ENCODE measurements around the gene TAOK3. TPM values are rescaled to one million over a fixed set of nuclear protein-coding genes. Genes with fewer than 3 reads are reported as not detected.

TAOK3 gene
- total and polyA plus RNA-seq, 12 donors: 10.7 to 55.3 (median 29.8) TPM

GRCh38 chr12:118145113-118145797 lies 227.5 kb downstream of the TAOK3 start:
- H3K9me3 ChIP-seq (replicated peaks in 1 of 3): no peaks in the 10 kb centered on the region
- intact Hi-C loops (cut with DNase I): no loop called here
- no peaks in the 10 kb centered on the region for H3K27me3 ChIP-seq
- peak overlapping the region in 1 of 5 donors; percentile 10 for H3K27ac ChIP-seq
- TF ChIP-seq POLR2A (IDR thresholded peaks at IDR 0.05): no peak
- no peak for TF ChIP-seq CTCF (IDR thresholded peaks at IDR 0.05)
- DNase-seq: no peak
- peaks cover 0 to 77% of the 10 kb centered on the region in 2 donors for H3K36me3 ChIP-seq (replicated peaks in 1 of 2)
- 71 to 81% (median 74%) methylated on average over 7 of the region's 7 CpGs for WGBS, 4 donors
- peaks cover 20 to 45% of the 10 kb centered on the region in 2 donors for H3K4me1 ChIP-seq (replicated peaks in 1 of 2)
- no peak overlapping the region for H3K4me3 ChIP-seq

GRCh38 chr12:118144499-118144898 lies 228.2 kb downstream of the TAOK3 start:
- 75 to 86% (median 79%) methylated on average over 9 to 13 of the region's 13 CpGs for WGBS, 4 donors
- H3K9me3 ChIP-seq (replicated peaks in 1 of 3): no peaks in the 10 kb centered on the region
- peaks cover 0 to 78% of the 10 kb centered on the region in 2 donors for H3K36me3 ChIP-seq (replicated peaks in 1 of 2)
- intact Hi-C loops (cut with DNase I): no loop called here
- H3K27me3 ChIP-seq: no peaks in the 10 kb centered on the region
- H3K4me1 ChIP-seq (replicated peaks in 1 of 2): peaks cover 23 to 52% of the 10 kb centered on the region in 2 donors
- no peak for TF ChIP-seq CTCF (IDR thresholded peaks at IDR 0.05)
- TF ChIP-seq POLR2A (IDR thresholded peaks at IDR 0.05): no peak
- H3K4me3 ChIP-seq: no peak overlapping the region
- no peak for DNase-seq
- H3K27ac ChIP-seq: peak overlapping the region in 1 of 5 donors; percentile 37

GRCh38 chr12:118140825-118141224 lies 231.9 kb downstream of the TAOK3 start:
- Histone ChIP-seq H3K4me3 (peak overlapping the region in 1 of 4 donors; percentile 98), H3K36me3 (replicated peaks in 1 of 2) (peaks cover 0 to 77% of the 10 kb centered on the region in 2 donors), H3K4me1 (replicated peaks in 1 of 2) (peaks cover 38 to 70% of the 10 kb centered on the region in 2 donors), H3K9me3 (replicated peaks in 1 of 3) (no peaks in the 10 kb centered on the region), H3K27ac (peak overlapping the region in 2 of 5 donors; percentile 56 to 64), H3K27me3 (no peaks in the 10 kb centered on the region)
- intact Hi-C loops (cut with DNase I): no loop called here
- TF ChIP-seq CTCF (IDR thresholded peaks at IDR 0.05) (no peak), POLR2A (IDR thresholded peaks at IDR 0.05) (no peak)
- no peak for DNase-seq
- 84 to 88% (median 85%) methylated on average over 8 of the region's 8 CpGs for WGBS, 4 donors

- peak overlapping the region; percentile 25 to 99 (median 97) for H3K4me3 ChIP-seq
- H3K27ac ChIP-seq: peak overlapping the region; percentile 57 to 99 (median 88)
- intact Hi-C loops (cut with DNase I): no loop called here
- no peaks in the 10 kb centered on the region for H3K27me3 ChIP-seq
- H3K36me3 ChIP-seq (replicated peaks in 1 of 2): peaks cover 0 to 42% of the 10 kb centered on the region in 2 donors
- H3K9me3 ChIP-seq (replicated peaks in 1 of 3): no peaks in the 10 kb centered on the region
- DNase-seq: no peak
- TF ChIP-seq CTCF (IDR thresholded peaks at IDR 0.05) (no peak), POLR2A (IDR thresholded peaks at IDR 0.05) (no peak)
- peaks cover 33 to 49% of the 10 kb centered on the region in 2 donors for H3K4me1 ChIP-seq (replicated peaks in 1 of 2)
- 31 to 46% (median 44%) methylated on average over 10 of the region's 10 CpGs for WGBS, 4 donors
Measured at GRCh38 chr12:118137148-118137678, 235.5 kb downstream of the TAOK3 start.
